Left lung (tissue), 10 donors: ENCODE results near the gene AHCYL1. TPM values are rescaled to one million over a fixed set of nuclear protein-coding genes. Genes with fewer than 3 reads are reported as not detected.

Experiments
- ATAC-seq: fragments of 200-7000 bp; cut with Tn5 transposase; one replicate; pipeline ENCODE4 v1.9.1; 2020; ENCODE audit warnings: moderate library complexity
- DNase-seq, 4 donors: peaks; one replicate each; pipeline ENCODE4 v3.0.0-alpha.2; 2013 to 2020
- H3K27ac ChIP-seq, 2 donors: fragments of 200-600 bp; sonication (generic) in 1 of 2; one replicate each; pipeline versions ENCODE4 v1.5.0 to v1.8.0; 2020 to 2021
- H3K27me3 ChIP-seq, 2 donors: fragments of 200-600 bp; sonication (generic) in 1 of 2; one replicate each; pipeline versions ENCODE4 v1.5.0 to v1.8.0; 2020 to 2021
- H3K36me3 ChIP-seq, 2 donors: fragments of 200-600 bp; sonication (generic) in 1 of 2; one replicate each; pipeline versions ENCODE4 v1.5.0 to v1.8.0; 2020 to 2021
- H3K4me1 ChIP-seq, 2 donors: fragments of 200-600 bp; one replicate each; pipeline ENCODE4 v1.8.0; 2021
- H3K4me3 ChIP-seq, 2 donors: fragments of 200-600 bp; sonication (generic) in 1 of 2; one replicate each; pipeline versions ENCODE4 v1.5.0 to v1.8.0; 2020 to 2021; ENCODE audit warnings: mild to moderate bottlenecking in 1 of 2
- H3K9me3 ChIP-seq, 2 donors: fragments of 200-600 bp; sonication (generic) in 1 of 2; one replicate each; pipeline versions ENCODE4 v1.5.0 to v1.8.0; 2020 to 2021
- intact Hi-C, 2 donors: fragments of 100-400 bp; cut with DNase I; formaldehyde crosslinking; loops; one replicate each; pipeline versions ENCODE4 v1.11.2 to v1.14.2; 2022
- polyA plus RNA-seq, 6 donors: library from polyadenylated mRNA; unstranded; fragments of 120-200 nt; gene quantifications; one replicate each; pipeline ENCODE4 v1.2.1, GENCODE V29; 2013; ENCODE audit not compliant: insufficient read length in 6 of 6
- total RNA-seq, 2 donors: library from RNA; stranded (reverse); fragmentation: NEBNext Ultra II Directional; extraction: Animal tissue kit (Norgen Biotek cat#: 25700); gene quantifications; one replicate each; pipeline ENCODE4 v1.2.1, GENCODE V29; 2021
- TF ChIP-seq, protein P1 (sequence below), 2 donors: fragments of 200-600 bp; sonication (generic) in 1 of 2; IDR thresholded peaks; one replicate each; pipeline versions ENCODE4 v1.5.0 to v1.8.0; 2021; ENCODE audit warnings: antibody characterized with exemption in 2 of 2
- donor health status: DM: no; HTN: yes; CAD: no.
- donor health status: DM: no; HTN: no; CAD: no.

The AHCYL1 gene
- total and polyA plus RNA-seq, 8 donors, result 73.3 to 116 (median 83.9) TPM

DNA sequence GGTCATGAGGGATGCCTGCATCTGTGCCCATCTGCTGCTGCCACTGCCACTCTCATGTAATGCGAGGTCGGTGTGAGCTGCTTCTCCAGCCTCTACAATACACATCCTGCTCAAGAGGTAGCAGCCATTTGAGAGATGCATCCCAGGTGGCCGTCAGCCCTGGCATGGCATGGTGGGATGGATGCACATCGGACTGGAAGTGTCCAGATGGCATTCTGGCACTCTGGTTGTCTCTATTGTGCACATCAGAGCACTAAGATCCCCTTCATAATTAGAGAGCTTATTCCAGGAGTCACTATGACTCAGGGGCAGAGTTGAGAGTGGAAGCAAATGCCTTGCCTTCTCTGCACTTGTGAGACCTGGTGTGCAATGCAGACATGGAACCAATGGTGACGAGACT lies 53.7 kb downstream of the AHCYL1 start:
- TF ChIP-seq, protein P1, sequence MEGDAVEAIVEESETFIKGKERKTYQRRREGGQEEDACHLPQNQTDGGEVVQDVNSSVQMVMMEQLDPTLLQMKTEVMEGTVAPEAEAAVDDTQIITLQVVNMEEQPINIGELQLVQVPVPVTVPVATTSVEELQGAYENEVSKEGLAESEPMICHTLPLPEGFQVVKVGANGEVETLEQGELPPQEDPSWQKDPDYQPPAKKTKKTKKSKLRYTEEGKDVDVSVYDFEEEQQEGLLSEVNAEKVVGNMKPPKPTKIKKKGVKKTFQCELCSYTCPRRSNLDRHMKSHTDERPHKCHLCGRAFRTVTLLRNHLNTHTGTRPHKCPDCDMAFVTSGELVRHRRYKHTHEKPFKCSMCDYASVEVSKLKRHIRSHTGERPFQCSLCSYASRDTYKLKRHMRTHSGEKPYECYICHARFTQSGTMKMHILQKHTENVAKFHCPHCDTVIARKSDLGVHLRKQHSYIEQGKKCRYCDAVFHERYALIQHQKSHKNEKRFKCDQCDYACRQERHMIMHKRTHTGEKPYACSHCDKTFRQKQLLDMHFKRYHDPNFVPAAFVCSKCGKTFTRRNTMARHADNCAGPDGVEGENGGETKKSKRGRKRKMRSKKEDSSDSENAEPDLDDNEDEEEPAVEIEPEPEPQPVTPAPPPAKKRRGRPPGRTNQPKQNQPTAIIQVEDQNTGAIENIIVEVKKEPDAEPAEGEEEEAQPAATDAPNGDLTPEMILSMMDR (IDR thresholded peaks at IDR 0.05), result no peak
- intact Hi-C loops, result no loop called here
- Histone ChIP-seq H3K9me3 (no peaks in the 10 kb centered on the region), H3K27me3 (no peaks in the 10 kb centered on the region), H3K4me3 (no peak overlapping the region), H3K4me1 (peaks cover 9 to 20% of the 10 kb centered on the region in 2 donors), H3K27ac (no peak overlapping the region), H3K36me3 (peaks cover 0 to 61% of the 10 kb centered on the region in 2 donors)
- no peak for ATAC-seq
- DNase-seq, result no peak

DNA sequence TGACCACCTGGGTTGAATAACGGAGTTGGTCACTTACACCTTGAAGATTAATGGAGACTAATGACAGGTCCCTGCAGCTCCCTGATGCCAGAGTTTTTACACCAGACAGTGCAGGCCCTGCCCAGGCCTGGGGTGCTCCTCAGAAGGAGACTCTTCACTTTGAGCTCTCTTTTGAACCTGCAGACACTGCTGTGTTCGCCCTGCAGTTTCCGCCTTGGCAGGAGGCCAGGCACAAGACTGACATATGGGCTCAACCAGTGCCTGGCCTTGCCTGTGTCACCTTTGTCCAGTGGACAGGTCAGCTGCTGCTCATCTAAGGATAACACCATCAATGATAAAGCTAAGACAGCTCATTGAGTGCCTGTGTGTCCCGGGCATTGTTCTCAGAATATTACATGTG lies 55.1 kb downstream of the AHCYL1 start:
- DNase-seq (no peak), ATAC-seq (no peak)
- TF ChIP-seq, protein P1 (IDR thresholded peaks at IDR 0.05), result no peak
- peaks cover 0 to 75% of the 10 kb centered on the region in 2 donors for H3K36me3 ChIP-seq
- peaks cover 9 to 16% of the 10 kb centered on the region in 2 donors for H3K4me1 ChIP-seq
- H3K9me3 ChIP-seq, result no peaks in the 10 kb centered on the region
- no peaks in the 10 kb centered on the region for H3K27me3 ChIP-seq
- no peak overlapping the region for H3K27ac ChIP-seq
- intact Hi-C loops, result no loop called here
- H3K4me3 ChIP-seq, result no peak overlapping the region

DNA sequence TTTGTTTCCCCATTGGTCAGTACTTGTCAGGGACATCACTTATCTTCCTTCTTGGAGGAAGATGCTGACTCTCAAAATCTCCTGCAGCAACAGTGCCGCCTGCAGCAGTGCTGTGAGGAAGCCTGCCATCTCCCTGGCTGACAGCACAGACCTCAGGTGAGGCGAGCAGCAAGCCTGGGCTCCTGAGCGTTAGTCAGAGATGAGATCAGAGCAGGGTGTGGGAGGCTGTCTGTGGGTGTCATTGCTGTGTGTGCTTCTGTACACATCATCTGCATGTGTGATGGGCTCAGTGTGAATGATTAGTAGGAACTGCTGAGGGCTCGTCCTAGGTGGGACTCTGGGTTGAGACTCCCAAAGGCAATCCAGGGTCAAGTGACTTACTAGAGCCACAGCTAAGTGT lies 56.0 kb downstream of the AHCYL1 start:
- H3K4me3 ChIP-seq, result no peak overlapping the region
- TF ChIP-seq, protein P1 (IDR thresholded peaks at IDR 0.05), result no peak
- H3K9me3 ChIP-seq, result no peaks in the 10 kb centered on the region
- ATAC-seq (no peak), DNase-seq (no peak)
- no peak overlapping the region for H3K27ac ChIP-seq
- intact Hi-C loops, result no loop called here
- H3K4me1 ChIP-seq, result peaks cover 5 to 10% of the 10 kb centered on the region in 2 donors
- H3K27me3 ChIP-seq, result no peaks in the 10 kb centered on the region
- H3K36me3 ChIP-seq, result peaks cover 0 to 84% of the 10 kb centered on the region in 2 donors

DNA sequence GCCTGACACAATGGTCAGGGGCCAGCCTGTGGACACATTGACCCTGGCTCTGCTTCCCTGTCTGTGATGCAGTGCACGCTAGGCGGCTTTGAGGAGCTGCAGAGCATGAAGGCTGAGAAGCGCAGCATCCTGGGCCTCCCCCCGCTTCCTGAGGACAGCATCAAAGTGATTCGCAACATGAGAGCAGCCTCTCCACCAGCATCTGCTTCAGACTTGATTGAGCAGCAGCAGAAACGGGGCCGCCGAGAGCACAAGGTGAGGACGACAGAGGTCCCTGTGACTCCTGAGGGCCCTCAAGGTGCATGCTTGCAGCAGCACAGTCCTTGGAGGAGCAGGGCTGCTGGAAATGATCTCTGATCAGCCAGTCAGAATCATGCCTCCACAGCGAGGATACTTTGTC lies 58.5 kb downstream of the AHCYL1 start:
- no peak for DNase-seq
- ATAC-seq, result no peak
- Histone ChIP-seq H3K4me3 (no peak overlapping the region), H3K27me3 (no peaks in the 10 kb centered on the region), H3K27ac (no peak overlapping the region), H3K36me3 (peaks cover 0 to 100% of the 10 kb centered on the region in 2 donors), H3K9me3 (no peaks in the 10 kb centered on the region), H3K4me1 (no peaks in the 10 kb centered on the region)
- intact Hi-C loops, result no loop called here
- TF ChIP-seq, protein P1 (IDR thresholded peaks at IDR 0.05), result no peak

DNA sequence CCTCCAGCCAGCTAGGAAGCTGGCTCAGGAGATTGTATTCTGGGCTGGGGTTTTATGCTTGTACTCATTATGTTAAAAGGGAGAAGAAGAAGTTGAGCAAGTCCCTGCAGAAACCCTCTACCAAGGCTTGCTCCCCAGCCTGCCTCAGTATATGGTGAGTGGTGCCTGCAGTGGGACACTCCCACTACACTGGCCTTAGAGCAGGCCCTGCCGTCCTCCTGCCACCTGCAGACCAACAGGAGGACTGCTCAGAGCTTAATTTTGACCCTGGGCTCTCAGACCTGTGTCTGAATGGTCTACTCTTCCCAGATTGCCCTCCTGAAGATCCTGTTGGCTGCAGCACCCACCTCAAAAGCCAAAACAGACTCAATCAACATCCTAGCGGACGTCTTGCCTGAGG lies 62.9 kb downstream of the AHCYL1 start:
- Histone ChIP-seq H3K36me3 (peaks cover 0 to 100% of the 10 kb centered on the region in 2 donors), H3K4me1 (no peaks in the 10 kb centered on the region), H3K4me3 (no peak overlapping the region), H3K27me3 (no peaks in the 10 kb centered on the region), H3K9me3 (no peaks in the 10 kb centered on the region), H3K27ac (no peak overlapping the region)
- TF ChIP-seq, protein P1 (IDR thresholded peaks at IDR 0.05), result no peak
- DNase-seq, result no peak
- intact Hi-C loops, result no loop called here
- ATAC-seq, result no peak
